ENCODE data around the gene PCDHA4.
"Not testable (repeated sequence)": the region's sequence is repeated elsewhere in the genome, so short reads cannot be mapped to it uniquely, and the experiment has no call there.

The PCDHA4 gene

GRCh38 chr5:140802781-140803271 is 4.0 kb upstream of the PCDHA4 start:
- no peak for DNase-seq (ENCODE audit: low read depth)
- TF ChIP-seq, protein P1, sequence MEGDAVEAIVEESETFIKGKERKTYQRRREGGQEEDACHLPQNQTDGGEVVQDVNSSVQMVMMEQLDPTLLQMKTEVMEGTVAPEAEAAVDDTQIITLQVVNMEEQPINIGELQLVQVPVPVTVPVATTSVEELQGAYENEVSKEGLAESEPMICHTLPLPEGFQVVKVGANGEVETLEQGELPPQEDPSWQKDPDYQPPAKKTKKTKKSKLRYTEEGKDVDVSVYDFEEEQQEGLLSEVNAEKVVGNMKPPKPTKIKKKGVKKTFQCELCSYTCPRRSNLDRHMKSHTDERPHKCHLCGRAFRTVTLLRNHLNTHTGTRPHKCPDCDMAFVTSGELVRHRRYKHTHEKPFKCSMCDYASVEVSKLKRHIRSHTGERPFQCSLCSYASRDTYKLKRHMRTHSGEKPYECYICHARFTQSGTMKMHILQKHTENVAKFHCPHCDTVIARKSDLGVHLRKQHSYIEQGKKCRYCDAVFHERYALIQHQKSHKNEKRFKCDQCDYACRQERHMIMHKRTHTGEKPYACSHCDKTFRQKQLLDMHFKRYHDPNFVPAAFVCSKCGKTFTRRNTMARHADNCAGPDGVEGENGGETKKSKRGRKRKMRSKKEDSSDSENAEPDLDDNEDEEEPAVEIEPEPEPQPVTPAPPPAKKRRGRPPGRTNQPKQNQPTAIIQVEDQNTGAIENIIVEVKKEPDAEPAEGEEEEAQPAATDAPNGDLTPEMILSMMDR (IDR thresholded peaks at IDR 0.05; ENCODE audit: insufficient read depth, low read depth, low read length, missing control alignments), result no peak
- no peak overlapping the region for H3K4me3 ChIP-seq (ENCODE audit: low read length)

DNA sequence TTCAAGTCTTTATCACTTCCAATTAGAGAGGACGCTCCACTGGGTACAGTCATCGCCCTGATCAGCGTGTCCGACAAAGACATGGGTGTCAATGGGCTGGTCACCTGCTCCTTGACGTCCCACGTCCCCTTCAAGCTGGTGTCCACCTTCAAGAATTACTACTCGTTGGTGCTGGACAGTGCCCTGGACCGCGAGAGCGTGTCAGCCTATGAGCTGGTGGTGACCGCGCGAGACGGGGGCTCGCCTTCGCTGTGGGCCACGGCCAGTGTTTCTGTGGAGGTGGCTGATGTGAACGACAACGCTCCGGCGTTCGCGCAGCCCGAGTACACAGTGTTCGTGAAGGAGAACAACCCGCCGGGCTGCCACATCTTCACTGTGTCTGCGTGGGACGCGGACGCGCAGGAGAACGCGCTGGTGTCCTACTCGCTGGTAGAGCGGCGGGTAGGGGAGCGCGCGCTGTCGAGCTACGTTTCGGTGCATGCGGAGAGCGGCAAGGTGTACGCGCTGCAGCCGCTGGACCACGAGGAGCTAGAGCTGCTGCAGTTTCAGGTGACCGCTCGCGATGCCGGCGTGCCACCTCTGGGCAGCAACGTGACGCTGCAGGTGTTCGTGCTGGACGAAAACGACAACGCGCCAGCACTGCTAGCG is 1.5 kb downstream of the PCDHA4 start:
- not testable (repeated sequence) for H3K4me3 ChIP-seq (ENCODE audit: low read length)

DNA sequence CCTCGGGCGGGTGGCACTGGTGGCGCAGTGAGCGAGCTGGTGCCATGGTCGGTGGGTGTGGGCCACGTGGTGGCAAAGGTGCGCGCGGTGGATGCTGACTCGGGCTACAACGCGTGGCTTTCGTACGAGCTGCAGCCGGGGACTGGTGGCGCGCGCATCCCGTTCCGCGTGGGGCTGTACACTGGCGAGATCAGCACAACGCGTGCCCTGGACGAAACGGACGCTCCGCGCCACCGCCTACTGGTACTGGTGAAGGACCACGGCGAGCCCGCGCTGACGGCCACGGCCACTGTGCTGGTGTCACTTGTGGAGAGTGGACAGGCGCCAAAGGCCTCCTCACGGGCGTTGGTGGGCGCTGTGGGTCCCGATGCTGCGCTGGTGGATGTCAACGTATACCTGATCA is 2.0 kb downstream of the PCDHA4 start:
- H3K4me3 ChIP-seq (ENCODE audit: low read length), result no peak overlapping the region
- TF ChIP-seq, protein P1 (IDR thresholded peaks at IDR 0.05; ENCODE audit: insufficient read depth, low read depth, low read length, missing control alignments), result no peak
- no peak for DNase-seq (ENCODE audit: low read depth)

More for the DNA sequence above, 1.5 kb downstream of the PCDHA4 start:
- DNase-seq (ENCODE audit: low read depth), result not testable (repeated sequence)

DNA sequence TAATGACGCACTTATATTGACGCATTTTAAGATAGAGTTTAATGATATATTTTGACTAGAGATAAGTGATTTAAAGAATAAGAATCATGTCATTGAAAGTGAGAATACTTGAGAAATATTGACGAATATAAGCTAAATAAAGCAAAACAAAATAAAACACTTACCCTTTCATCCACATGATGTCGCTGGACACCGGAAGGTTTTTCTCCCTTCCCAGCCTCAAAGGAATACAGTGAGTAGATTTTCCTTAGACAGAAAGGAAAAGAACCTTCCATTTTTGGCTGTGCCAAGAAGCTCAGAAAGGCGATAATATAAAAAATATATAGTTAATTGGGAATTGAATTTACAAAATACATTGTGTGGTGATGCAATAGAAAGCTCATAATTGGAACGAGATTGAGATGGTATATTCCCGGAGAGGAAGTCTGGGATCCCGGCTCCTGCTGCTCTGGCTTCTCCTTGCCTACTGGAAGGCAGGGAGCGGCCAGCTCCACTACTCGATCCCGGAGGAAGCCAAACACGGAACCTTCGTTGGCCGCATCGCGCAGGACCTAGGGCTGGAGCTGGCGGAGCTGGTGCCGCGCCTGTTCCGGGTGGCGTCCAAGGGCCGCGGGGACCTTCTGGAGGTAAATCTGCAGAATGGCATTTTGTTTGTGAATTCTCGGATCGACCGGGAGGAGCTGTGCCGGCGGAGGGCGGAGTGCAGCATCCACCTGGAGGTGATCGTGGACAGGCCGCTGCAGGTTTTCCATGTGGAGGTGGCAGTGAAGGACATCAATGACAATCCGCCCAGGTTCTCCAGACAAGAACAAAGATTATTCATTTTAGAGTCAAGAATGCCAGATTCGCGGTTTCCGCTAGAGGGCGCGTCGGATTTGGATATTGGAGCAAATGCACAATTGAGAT is 14.8 kb downstream of the PCDHA4 start, which contains the start of gene PCDHA5:
TSS of gene PCDHA5 (plus strand) at position 239 of the 906 bp plus-strand sequence.
- no peak within 1 kb of the TSS for H3K4me3 ChIP-seq (ENCODE audit: low read length)
- TF ChIP-seq, protein P1 (IDR thresholded peaks at IDR 0.05; ENCODE audit: insufficient read depth, low read depth, low read length, missing control alignments), result peak; percentile 45
- DNase-seq (ENCODE audit: low read depth), result peak; percentile 33

DNA sequence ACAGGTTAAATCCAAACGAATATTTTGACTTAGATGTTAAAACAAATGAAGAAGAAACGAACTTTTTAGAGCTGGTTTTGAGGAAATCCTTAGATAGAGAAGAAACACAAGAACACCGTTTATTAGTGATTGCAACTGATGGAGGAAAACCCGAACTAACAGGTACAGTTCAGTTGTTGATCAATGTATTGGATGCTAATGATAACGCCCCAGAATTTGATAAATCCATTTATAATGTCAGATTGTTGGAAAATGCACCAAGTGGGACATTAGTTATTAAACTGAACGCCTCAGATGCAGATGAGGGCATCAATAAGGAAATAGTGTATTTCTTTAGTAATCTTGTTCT is 15.4 kb downstream of the PCDHA4 start:
- DNase-seq (ENCODE audit: low read depth), result no peak
- TF ChIP-seq, protein P1 (IDR thresholded peaks at IDR 0.05; ENCODE audit: insufficient read depth, low read depth, low read length, missing control alignments), result no peak
- H3K4me3 ChIP-seq (ENCODE audit: low read length), result no peak overlapping the region

GRCh38 chr5:140822969-140823368 is 16.1 kb downstream of the PCDHA4 start:
- not testable (repeated sequence) for DNase-seq (ENCODE audit: low read depth); H3K4me3 ChIP-seq (ENCODE audit: low read length)

DNA sequence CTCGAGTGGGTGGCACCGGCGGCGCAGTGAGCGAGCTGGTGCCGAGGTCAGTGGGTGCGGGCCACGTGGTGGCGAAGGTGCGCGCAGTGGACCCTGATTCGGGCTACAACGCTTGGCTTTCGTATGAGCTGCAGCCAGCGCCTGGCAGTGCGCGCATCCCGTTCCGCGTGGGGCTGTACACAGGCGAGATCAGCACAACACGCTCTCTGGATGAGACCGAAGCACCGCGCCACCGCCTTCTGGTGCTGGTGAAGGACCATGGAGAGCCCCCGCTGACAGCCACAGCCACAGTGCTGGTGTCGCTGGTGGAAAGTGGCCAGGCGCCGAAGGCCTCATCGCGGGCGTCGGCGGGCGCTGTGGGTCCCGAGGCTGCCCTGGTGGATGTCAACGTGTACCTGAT is 16.6 kb downstream of the PCDHA4 start:
- DNase-seq (ENCODE audit: low read depth), result no peak

More for the DNA sequence above, 16.6 kb downstream of the PCDHA4 start:
- TF ChIP-seq, protein P1 (IDR thresholded peaks at IDR 0.05; ENCODE audit: insufficient read depth, low read depth, low read length, missing control alignments), result no peak
- no peak overlapping the region for H3K4me3 ChIP-seq (ENCODE audit: low read length)

Measured in epithelial cell of esophagus (primary cell).